Pons (tissue), 1 donor: ENCODE data around the gene CYTH1.

Source experiments
- DNase-seq: peaks from one replicate; pipeline ENCODE4 v3.0.0-alpha.2; 2016; ENCODE audit warnings: low spot score

CYTH1 gene

DNA sequence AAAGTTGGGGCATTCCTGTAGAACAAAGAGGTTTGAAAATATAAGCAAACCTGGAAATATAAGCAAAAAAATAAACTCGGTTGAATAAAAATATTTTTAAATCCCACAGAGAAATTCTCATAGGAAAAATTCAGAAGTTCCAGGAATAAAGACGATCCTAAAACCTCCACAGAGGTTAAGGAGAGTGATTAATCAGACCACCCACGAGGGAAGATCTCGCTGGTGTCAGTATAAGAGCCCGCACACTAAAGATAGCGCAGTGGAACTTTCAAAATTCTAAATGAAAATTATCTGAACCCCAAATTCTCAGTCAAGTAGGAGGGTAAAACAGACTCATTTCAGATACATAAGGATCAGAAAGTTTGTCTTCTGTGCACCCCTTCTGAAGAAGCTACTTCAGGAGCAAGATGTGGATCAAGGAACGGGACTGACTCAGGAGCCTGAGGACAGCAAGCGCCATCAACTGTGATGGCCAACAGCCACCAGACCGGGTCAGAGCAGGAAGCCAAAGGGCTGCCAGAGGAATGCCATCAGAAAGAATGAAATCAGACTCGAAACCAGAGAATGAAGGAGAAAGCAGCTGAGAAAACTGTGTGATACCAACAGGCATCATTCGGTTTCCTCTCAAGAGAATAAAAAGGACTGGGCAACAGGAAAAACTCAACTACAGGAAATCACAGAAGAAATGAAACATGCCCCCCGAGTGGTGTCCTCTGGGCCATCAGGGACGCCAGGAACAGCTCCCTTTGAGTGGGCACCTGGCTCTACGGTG lies 66.9 kb downstream of the CYTH1 start:
- no peak for DNase-seq

DNA sequence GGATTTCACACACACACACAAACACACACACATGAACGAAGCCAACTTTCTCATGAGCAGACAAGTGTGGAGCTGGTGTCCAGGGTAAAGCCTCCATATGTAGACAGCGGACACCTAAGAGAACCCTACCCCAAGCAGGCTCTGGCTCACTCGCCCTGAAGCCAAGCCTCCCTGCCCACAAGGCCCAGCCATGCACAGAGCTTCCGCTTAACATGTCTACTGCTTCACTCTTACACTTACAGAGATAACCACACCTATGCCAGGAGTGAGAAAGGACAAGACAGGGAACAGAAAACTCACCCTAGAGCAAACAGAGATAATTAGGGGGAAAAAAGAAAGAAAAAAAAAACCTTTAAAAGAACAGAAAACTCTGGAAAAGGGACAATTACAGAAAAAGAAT lies 67.5 kb downstream of the CYTH1 start:
- no peak for DNase-seq

DNA sequence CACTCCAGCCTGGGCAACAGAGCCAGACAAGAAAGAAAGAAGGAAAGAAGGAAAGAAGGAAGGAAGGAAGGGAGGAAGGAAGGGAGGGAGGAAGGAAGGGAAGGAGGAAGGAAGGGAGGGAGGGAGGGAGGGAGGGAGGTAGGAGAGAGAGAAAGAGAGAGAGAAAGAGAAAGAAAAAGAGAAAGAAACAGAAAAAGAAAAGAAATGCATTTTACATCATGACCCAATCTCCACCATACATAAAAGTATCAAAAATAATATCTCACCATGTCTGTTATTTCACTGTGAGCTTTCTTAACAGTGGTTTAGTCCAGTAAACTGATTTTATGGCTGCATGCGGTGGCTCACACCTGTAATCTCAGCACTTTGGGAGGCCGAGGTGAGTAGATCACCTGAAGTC lies 70.0 kb downstream of the CYTH1 start:
- DNase-seq = no peak

DNA sequence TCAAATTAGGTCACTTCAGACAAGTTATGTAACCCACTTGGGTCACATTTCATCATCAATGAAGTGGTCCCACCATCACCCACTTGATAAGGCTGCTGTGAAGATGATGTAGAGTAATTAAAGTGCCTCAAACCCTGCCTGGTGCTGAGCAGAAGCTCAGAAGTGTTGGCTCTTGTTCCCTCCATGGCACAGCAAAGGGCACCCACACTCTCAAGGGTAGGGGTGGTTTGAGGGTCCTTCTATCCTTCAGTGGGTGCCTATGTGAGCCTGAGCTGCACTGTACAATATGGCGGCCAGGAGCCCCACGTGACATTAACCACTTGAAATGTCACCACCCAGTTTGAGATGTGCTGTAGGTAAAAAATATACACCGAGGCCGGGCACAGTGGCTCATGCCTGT lies 71.5 kb downstream of the CYTH1 start:
- DNase-seq = no peak

DNA sequence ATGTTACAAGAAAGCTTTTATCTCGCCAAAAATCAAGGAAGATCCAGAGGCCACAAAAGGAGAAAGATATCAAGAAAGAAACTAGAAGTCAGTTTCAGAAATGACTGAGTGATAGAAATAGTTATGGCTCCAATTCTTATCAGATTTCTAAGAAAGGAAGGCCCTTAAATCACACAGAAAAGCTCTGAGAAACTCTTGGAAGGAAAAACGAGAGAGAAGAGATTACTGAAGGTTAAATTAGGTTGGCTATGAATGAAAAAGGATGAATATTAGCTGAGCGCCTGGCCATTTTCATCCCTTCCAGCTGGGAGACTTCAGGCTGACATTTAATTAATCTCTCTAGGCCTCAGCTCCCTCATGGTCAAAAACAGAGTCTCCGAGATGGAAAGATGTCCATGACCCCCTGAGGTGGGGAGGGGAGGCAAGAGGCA lies 72.3 kb downstream of the CYTH1 start:
- DNase-seq = no peak

DNA sequence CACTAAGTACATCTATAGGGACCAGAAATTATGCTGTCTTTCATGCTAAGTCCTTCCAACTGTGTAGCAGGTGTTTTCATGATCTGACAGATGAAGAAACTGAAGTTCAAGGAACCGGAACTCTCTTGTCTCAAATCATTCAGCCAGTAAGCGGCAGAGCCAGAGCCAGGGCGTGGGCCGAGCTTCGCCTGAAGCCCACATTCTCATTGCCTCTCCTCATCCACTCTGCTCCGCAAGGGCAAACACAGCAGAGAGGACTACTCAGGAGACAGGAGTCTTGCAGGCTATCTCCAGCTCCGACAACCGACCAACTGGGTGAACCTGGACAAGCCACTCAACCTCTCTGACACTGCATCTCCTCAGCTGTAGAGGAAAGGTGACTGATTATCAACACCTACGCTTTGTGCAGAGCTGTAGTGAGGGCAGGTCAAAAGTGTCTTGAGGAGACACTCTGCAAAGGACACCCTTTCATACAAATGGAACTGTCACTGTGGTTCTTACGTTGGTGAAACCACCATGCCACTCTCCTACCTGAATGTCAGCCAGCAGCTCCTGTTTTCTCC lies 72.9 kb downstream of the CYTH1 start:
- DNase-seq = no peak

DNA sequence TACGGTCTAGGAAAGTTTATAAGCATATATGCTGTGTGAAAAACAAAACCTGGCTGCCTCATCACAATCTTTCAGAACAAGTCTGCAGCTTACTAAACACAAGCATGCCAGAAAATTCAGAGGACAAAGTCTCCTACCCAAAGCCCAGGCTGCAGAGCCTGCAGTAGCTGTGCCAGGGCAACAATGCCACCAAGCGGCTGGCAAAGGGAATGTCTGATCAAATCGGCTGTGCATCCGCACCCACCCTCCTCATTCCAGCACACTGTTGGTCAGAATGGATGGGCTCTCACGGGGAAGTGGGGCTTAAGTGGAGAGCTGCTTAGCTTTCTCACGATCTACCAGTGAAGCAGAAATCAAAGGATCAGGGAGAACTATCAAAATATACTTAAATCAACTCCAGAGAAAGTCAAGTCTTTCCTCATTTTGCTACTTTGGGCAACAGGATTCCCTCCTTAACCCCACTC lies 73.5 kb downstream of the CYTH1 start:
- peak; percentile 91 for DNase-seq

DNA sequence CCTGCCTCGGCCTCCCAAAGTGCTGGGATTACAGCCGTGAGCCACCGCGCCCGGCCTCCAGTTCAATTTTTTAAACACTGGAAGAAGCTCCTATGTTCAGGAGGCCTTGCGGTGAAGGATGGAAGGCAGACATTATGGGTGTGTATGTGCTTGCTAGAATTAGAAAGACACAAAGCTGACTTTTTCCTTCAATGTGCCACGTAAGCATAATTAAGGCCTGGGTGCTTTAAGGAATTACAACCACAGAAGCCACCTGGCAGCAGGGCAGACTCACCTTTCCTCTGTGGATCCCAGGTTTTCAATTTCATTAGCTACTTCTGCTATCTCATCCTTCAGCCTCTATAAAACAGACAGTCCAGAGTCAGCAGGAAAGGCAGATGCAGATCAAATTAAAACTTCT lies 74.2 kb downstream of the CYTH1 start:
- DNase-seq = no peak

DNA sequence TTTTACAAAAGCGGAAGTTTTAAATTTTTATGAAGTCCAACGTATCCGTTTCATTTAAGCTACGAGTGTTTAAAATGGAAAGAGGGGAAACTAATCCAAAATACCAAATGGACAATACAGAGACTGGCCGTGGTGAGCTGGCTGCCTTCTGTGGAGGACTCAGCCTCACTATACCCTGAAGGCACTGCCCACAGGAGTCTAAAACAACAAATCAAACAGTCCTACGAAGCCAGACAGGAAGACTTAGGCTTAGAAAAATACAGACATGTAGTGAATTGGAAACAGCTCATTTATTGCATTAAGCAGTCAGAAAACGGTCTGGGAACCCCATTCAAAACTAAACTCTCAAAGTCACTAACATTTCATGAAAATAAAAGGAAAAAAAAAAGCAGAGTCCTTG lies 75.1 kb downstream of the CYTH1 start:
- no peak for DNase-seq

DNA sequence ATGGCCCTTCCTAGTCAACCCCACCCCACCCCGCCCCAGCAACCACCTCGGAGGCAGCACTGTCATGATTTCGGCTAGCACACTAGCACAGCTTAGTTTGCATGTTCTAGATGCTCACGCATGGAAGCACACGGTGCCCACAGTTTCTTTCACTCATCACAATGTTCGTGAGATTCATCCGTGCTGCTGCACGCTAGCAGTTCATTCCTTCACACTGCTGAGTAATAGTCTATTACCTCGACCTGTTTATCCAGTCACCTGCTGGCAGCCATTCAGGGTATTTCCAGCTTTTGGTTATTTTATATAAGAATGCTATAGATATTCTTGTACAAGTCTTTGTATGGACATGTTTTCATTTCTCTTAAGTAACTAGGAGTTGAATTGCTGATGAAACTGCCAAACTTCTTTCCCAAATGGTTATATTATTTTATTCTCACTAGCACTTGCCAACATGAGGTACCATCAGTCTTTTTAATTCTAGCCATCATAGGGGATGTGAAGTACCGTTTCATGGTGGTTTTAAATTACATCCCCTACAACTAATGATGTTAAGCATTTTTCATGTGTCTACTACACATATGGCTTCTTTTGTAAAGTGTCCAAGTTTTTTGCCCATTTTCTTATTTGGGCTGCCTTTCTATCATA lies 75.7 kb downstream of the CYTH1 start:
- no peak for DNase-seq

DNA sequence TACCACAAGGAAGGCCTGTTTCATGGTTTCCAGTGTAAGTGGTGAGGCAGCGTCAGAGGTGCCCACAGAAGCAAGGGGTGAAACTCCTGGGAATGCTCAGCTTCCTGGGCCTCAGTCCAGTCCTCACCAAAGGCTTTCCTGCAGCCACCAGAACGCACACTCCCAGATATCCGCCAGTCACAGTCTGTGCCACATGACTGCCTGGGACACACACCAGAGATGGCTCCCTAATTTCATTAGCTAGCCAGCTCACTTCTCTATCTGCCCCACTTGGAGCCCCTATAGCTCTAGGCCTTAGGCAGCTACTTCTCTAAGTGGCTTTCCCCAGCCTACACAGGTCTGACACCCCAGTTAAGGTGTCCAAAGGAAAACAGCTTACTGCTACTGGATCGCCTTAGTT lies 77.0 kb downstream of the CYTH1 start:
- DNase-seq = peak; percentile 50

DNA sequence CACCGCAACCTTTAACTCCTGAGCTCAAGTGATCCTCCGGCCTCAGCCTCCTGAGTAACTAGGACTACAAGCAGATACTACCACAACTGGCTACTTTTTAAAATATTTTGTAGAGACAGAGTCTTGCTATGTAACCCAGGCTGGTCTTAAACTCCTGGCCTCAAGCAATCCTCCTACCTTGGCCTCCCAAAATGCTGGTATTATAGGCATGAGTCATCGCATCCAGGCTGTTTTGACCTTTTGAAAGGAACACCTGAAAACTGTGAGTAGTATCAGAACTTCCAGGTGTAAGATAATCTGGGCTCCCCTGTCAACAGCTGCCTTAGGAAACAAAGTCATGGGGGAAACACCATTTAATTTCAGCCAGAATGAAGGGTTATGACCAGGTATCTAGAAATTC lies 77.5 kb downstream of the CYTH1 start:
- DNase-seq = no peak

DNA sequence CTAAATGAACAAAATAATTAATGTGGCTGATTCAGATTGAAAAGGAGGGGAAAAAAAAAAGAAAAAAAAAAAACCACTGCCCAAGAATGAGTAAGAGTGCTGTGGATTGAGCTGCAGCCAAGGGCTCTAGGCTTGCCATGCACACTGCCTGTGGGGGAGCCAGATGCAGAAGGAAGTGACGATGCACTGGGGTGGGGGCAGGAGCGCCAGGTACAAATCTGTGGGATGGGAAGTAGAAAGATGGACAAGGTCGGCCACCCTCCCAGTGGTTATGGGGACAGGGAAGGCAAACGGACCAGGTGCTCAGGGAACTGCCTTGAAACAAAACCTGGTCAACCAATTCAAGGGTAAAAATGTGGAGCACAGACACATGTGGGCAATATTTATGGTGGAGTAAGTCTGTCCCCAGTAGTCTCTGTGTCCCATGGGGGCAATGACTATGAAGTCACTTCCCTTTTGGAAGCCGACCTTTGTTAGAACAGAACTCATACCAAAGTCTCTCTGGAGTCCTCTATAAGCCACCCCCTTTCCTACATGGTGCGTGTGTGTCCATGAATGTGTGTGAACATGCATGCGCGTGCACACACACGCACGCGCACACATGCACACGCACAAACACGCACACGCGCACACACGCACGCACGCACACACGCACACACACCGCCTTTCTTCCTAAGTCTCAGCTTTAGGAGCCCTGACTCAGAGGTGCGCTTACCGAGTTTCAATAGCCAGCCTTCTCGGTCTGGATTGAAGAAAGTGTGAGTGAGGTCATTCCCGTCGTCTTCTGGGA lies 84.3 kb downstream of the CYTH1 start:
- DNase-seq = no peak

DNA sequence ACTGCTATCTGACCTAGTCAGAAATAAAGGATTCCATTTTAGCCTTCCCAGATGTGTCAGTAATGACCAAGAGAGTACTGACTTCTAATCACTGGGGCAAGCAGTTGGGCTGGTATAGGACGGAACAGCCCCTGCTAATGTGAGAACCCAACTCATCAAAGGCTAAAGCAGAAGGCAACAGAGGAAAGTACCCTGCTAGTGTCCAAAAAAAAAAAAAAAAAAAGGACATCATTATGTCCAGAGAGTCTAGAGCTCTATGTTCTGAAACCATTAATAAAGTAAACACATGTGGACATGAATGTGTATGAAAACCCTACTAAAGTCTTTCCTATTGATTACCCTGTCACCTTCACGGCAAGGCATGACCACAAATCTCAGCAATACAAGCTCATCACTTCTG lies 85.0 kb downstream of the CYTH1 start:
- DNase-seq = no peak

DNA sequence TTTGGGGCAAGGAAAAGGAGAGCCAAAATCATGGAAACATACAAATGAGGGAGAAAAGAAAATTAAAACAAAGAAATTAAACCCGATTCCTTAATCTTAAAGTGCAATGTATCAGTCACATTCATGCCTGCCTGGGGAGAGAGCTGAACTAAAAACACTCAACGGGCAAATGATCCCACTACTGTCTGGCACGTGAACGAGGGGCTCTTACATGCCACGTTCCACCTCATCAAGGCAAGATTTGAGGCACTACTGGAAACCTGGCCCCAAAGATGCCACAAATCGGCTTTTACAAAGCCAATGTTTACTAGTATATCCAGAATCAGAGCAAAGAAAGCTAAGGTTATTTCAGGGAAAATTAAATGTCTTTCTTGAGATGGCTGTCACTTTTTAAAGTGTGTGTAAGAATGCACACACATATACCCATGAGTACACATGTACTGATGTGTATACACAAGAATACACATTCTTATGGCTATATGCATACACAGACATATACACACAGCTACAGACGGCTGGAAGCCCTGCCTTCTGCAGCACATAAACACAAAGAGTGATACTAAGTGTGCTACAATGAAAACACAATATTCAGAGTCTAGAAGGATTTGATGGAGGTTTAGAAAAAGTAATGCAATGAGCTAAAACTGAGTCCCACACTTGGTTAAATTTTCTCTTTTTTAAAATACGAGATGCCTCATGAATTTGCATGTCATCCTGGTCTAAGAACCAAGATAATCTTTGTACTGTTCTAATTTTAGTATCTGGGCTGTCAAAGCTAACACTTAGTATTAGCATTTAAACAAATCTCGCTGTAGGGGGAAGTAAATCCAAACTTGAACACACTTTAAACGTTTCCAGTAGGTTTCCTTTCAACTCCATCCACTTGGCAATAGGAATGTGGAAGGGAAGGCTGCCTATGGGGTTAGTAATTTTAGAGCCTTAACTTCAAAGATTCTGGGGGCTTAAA lies 85.8 kb downstream of the CYTH1 start:
- DNase-seq = no peak

DNA sequence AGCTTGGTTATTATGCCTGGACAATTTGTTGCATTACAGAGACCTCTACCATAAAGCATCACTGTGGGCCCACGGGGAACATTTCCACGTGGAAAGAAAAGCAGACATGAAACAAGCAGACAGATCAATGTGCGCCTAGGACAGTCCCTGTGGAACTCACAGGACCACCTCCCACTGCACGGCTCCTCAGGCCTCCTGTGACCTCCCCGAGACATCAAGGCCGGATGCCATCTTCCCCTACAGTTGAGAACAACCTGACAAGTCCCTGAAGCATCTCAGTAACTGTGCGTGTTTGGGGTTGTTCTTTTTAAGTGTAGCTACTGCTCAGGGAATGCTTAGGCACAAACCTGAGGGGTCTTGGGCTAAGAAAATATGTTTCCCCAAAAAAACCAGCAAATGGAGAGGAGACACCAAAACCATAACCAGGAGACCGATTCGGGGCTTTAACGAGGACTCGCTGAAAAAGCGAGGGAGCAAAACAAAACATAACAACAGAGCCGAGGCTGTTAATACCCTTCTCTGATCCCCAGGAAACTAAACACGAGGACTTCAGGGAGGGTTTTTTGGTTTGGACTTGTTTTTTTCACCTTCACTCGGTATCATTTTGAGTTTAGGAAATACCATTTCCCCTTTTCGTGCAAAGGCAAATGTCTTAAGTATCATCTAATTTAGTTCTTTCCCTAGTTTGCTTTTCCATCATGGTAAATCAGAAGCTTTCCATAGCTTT lies 87.1 kb downstream of the CYTH1 start:
- DNase-seq = peak; percentile 46

DNA sequence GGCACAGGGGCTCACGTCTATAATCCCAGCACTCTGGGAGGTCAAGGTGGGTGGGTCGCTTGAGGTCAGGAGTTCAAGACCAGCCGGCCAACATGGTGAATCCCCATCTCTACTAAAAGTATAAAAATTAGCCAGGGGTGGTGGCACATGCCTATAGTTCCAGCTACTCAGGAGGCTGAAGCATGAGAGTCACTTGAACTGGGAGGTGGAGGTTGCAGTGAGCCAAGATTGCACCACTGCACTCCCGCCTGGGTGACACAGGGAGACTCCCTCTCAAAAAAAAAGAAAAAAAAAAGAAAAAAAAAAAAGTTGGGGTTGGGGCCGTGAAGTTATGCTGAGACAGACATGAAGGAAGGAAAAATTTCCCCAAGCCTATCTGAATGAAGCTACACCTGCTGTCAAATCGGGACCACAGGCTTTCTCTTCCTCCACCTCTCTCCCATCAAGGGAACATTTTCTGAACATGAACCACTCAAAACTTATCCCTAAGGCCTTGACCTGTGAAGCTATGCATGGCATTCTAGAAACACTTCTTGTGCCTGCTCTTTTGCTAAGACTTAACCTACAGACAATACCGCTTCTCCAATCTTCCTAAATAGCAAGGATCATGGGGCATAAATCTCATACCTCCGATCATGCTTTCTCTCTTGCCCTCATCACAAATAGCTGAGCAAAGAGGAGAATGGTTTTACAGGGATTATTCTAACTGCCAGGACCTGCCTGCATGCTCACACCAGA lies 88.6 kb downstream of the CYTH1 start:
- DNase-seq = no peak

DNA sequence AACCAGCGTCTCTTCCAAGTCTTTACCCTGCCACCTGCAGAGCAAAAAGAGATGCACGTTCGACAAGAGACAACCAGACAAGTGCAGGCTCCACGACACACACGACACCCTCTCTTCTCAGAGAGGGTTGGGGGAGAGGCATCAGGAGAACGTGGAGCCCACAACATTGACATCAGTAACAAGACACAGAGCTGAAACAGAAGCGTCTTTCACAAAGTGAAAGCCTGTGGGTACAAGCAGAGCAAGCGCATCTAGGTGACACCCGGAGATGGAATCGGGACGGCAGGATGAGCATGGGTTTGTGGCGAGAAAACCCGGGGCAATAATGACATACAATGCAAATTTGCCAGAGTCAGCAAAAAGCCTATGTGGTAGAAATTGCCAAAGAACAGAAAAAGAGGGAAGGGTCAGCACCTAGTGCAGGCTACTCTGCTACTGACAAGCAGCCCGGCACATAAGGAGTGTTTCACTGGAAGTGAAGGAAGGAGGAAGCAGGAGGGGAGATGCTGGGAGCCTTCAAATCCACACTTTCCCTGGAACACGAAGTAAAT lies 89.5 kb downstream of the CYTH1 start:
- DNase-seq = peak; percentile 55

DNA sequence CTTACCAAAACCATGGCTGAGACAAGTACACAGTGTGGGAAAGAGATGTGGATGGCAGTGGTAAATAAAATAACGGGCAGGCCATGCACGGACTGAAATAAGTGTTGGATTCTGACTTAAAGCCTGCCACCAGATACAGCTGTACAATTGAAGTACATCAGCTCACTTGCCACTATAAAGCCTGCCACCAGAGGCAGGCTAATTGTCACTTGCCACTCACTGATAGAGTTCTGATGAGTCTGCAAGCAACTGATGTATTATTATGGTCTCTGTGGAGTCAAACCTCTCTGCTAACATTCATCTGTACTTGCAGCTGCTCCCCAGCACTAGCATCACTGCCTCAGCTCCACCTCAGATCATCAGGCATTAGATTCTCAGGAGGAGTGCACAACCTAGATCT lies 93.0 kb downstream of the CYTH1 start:
- DNase-seq = no peak

DNA sequence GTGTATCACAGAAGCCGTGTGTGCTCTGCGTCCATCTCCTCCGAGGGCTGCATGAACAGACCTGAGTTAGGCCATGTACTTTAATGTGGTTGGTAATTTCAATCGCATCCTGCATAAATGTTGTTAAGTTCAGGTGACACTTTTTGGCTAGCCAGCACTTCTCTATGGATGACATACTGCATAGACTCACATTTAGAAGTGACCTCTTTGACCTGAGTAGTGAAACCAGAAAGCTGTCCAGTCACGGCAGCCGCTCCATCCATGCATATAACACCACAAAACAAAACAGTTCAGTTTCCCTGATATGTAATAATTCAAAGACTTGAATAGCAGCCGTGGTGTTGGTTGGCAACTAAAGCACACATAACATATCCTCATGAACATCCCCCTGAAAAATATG lies 94.1 kb downstream of the CYTH1 start:
- no peak for DNase-seq
